ENCODE data around the gene EPN3. TPM values are rescaled to one million over a fixed set of nuclear protein-coding genes. Genes with fewer than 3 reads are reported as not detected.

The EPN3 gene
- total RNA-seq, 4 donors from 2014 or later, result 30.3 to 110 (median 78.5) TPM

DNA sequence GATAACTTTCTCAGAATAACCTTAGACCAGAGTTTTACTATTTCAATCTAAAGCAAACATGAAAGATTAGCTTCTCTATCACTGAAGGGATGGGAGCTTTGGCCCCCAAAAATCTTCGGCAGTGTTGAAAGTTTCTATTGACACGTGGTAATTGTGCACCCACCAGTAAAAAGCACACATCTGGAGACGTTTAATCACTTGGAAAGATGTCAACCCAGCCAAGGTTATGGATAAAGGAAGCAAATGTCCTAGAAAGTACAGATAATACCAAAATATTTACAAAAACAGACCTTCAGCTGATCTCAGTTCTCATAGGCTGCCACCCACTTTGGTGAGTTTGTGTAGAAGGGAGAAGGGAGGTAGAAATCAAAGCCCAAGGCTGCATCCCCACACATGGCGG, 19.0 kb upstream of the EPN3 start:
- Histone ChIP-seq H3K9me3 (no peaks in the 10 kb centered on the region), H3K36me3 (no peaks in the 10 kb centered on the region), H3K27ac (no peak overlapping the region), H3K27me3 (no peaks in the 10 kb centered on the region), H3K4me3 (no peak overlapping the region), H3K4me1 (peaks cover 28% of the 10 kb centered on the region)
- 75% methylated on average over 4 of the region's 4 CpGs for WGBS
- DNase-seq (ENCODE audit: low spot score in 2 of 2), result no peak
- TF ChIP-seq POLR2AphosphoS5 (IDR thresholded peaks at IDR 0.05) (no peak), EP300 (IDR thresholded peaks at IDR 0.05) (no peak), POLR2A (IDR thresholded peaks at IDR 0.05) (no peak)
- TF ChIP-seq, protein P1, sequence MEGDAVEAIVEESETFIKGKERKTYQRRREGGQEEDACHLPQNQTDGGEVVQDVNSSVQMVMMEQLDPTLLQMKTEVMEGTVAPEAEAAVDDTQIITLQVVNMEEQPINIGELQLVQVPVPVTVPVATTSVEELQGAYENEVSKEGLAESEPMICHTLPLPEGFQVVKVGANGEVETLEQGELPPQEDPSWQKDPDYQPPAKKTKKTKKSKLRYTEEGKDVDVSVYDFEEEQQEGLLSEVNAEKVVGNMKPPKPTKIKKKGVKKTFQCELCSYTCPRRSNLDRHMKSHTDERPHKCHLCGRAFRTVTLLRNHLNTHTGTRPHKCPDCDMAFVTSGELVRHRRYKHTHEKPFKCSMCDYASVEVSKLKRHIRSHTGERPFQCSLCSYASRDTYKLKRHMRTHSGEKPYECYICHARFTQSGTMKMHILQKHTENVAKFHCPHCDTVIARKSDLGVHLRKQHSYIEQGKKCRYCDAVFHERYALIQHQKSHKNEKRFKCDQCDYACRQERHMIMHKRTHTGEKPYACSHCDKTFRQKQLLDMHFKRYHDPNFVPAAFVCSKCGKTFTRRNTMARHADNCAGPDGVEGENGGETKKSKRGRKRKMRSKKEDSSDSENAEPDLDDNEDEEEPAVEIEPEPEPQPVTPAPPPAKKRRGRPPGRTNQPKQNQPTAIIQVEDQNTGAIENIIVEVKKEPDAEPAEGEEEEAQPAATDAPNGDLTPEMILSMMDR (IDR thresholded peaks at IDR 0.05), result no peak

DNA sequence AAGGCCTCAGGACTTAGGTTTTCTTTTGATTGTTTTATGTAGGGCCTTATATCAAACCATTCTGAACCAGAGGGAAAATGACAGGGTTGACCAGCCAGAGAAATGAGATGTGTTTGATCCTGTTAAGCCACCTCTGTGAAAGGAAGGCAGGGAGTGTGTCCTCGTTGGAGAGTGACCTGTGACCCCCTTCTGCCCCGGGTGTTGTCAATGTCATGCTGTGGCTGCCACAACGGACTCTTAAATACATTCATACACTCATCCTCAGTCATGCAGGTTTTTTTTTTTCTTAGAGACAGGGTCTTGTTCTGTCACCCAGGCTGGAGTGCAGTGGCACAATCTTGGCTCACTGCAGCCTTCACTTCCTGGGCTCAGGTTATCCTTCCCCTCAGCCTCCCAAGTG, 18.1 kb upstream of the EPN3 start:
- DNase-seq (ENCODE audit: low spot score in 2 of 2), result no peak
- H3K4me1 ChIP-seq, result peaks cover 21% of the 10 kb centered on the region

DNA sequence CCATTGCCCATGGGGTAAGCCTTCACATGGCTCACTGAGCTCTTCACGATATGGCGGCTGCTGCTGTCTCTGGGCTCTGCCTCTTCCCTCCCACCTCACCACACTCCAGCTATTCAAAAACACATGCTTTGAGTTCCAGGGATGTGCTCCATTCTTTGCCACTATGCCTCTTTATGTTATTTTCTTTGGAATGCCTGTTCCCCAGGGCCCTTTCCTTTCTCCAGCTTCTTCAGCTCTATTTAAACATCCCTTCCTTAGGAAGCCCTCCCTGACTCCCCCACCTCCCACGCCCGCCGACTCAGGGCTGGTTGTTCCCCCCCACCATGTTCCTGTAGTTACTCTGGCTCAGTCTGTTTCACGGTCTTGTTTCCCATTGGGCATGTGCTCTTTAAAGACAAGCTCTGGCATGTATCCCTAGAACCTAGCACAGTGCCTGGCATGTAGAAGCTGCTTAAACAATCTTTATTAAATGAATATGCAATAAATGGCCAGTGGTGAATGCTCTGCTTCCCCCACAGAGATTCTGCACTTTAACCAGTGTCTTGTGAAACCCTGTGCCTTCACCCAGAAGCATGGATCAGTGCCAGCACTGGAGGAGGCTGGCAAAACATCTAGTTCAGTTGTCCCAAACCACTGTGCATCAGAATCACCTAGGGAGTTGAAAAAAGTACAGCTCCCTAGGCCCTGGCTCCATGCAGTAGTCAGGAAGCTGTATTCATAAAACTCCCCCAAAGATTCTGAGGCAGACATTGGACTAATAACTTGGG, 17.4 kb upstream of the EPN3 start:
- no peak for DNase-seq (ENCODE audit: low spot score in 2 of 2)
- Histone ChIP-seq H3K27me3 (no peaks in the 10 kb centered on the region), H3K4me3 (no peak overlapping the region), H3K4me1 (peaks cover 21% of the 10 kb centered on the region), H3K9me3 (no peaks in the 10 kb centered on the region), H3K36me3 (no peaks in the 10 kb centered on the region), H3K27ac (no peak overlapping the region)
- no peak for TF ChIP-seq POLR2A (IDR thresholded peaks at IDR 0.05)
- TF ChIP-seq, protein P1 (IDR thresholded peaks at IDR 0.05), result no peak
- WGBS, result 58% methylated on average over 6 of the region's 6 CpGs

More for the DNA sequence above, 18.1 kb upstream of the EPN3 start:
- Histone ChIP-seq H3K4me3 (no peak overlapping the region), H3K27ac (no peak overlapping the region), H3K9me3 (no peaks in the 10 kb centered on the region), H3K36me3 (no peaks in the 10 kb centered on the region), H3K27me3 (no peaks in the 10 kb centered on the region)
- 70% methylated on average over 3 of the region's 3 CpGs for WGBS
- TF ChIP-seq EP300 (IDR thresholded peaks at IDR 0.05) (no peak), POLR2A (IDR thresholded peaks at IDR 0.05) (no peak), POLR2AphosphoS5 (IDR thresholded peaks at IDR 0.05) (no peak)
- TF ChIP-seq, protein P1 (IDR thresholded peaks at IDR 0.05), result no peak

- no peak overlapping the region for H3K27ac ChIP-seq
- no peaks in the 10 kb centered on the region for H3K36me3 ChIP-seq
- DNase-seq (ENCODE audit: low spot score in 2 of 2), result no peak
- no peaks in the 10 kb centered on the region for H3K9me3 ChIP-seq
- no peak overlapping the region for H3K4me3 ChIP-seq
- no peaks in the 10 kb centered on the region for H3K27me3 ChIP-seq
- peaks cover 21% of the 10 kb centered on the region for H3K4me1 ChIP-seq
- 79% methylated on average over 4 of the region's 4 CpGs for WGBS
- TF ChIP-seq POLR2A (IDR thresholded peaks at IDR 0.05), result no peak
Observed at GRCh38 chr17:50517011-50517410, 15.5 kb upstream of the EPN3 start.

DNA sequence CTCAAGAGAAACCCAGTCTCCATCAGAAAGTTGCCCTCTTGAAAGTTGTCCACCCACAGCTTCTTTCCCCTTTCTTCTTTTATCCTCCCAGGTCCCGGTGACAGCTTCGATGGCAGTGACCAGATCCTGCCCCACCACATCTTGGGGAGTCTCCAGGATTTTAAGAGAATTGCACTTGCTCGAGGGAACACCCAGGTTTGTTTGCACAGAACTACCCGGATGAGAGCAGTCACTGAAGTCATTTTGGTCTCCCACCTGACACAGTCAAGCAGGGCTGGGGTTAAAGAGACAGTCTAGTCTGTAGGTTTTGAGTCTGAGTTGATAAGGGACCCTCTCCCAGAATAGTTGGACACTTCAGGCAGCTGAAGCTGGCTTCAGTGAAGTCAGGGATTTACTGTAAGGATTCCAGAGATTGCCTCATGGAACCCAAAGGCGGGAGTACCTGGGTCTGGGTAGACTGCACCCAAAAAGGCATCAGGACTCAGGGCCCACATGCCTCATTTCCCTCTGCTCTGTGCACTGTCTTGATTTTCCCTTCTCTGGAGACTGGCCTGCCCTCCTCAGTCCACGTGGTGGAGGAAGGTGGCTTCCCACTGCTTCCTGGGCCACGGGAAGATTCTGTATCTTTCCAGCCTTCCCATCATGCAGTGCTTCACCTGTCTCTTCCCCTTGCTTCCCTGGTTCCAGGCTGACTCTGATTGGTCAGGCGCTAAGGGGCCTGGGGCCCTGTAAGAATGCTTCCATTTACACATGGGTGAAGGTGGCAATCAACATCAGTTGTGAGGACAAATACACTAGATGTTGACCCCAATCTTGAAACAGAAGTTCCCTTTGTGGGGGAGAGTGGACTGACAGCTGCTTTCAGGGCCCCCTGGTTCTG, 14.8 kb upstream of the EPN3 start:
- H3K9me3 ChIP-seq, result no peaks in the 10 kb centered on the region
- H3K4me3 ChIP-seq, result no peak overlapping the region
- H3K27ac ChIP-seq, result no peak overlapping the region
- H3K27me3 ChIP-seq, result no peaks in the 10 kb centered on the region
- no peak for DNase-seq (ENCODE audit: low spot score in 2 of 2)
- no peak for TF ChIP-seq POLR2A (IDR thresholded peaks at IDR 0.05)
- TF ChIP-seq, protein P1 (IDR thresholded peaks at IDR 0.05), result no peak
- no peak for TF ChIP-seq EP300 (IDR thresholded peaks at IDR 0.05)
- TF ChIP-seq POLR2AphosphoS5 (IDR thresholded peaks at IDR 0.05), result no peak
- 84% methylated on average over 8 of the region's 8 CpGs for WGBS
- H3K4me1 ChIP-seq, result peaks cover 21% of the 10 kb centered on the region
- no peaks in the 10 kb centered on the region for H3K36me3 ChIP-seq

Measured in suprapubic skin (tissue), 4 donors.